OCI-LY1 (cell line): Measurements from ENCODE around the gene RPTN.

Experiments
- H2AFZ ChIP-seq: fragments of 200-600 bp; sonication (generic), shearing (Covaris generic); 2 replicates; pipeline ENCODE4 v1.6.0; 2014; ENCODE audit warnings: antibody characterized with exemption, mild to moderate bottlenecking, low read length
- H3F3A ChIP-seq: fragments of 200-600 bp; sonication (generic), shearing (Covaris generic); 2 replicates; pipeline ENCODE4 v1.6.0; 2014; ENCODE audit warnings: mild to moderate bottlenecking, antibody characterized with exemption, low read length, moderate library complexity; ENCODE audit not compliant: insufficient read depth
- H3K27ac ChIP-seq: fragments of 200-600 bp; sonication (generic); 2 replicates; pipeline ENCODE4 v1.5.1; 2014; ENCODE audit warnings: low read length, mixed run types, mild to moderate bottlenecking, low read depth; ENCODE audit not compliant: poor library complexity, severe bottlenecking
- H3K27me3 ChIP-seq: fragments of 200-600 bp; sonication (generic); 2 replicates; pipeline ENCODE4 v1.6.0; 2014; ENCODE audit warnings: antibody characterized with exemption, mild to moderate bottlenecking, low read length, moderate library complexity; ENCODE audit not compliant: insufficient read depth
- H3K36me3 ChIP-seq: fragments of 200-600 bp; sonication (generic); 2 replicates; pipeline ENCODE4 v1.6.1; 2014; ENCODE audit warnings: mild to moderate bottlenecking, antibody characterized with exemption, low read length, moderate library complexity, mixed read lengths; ENCODE audit not compliant: insufficient read depth
- H3K4me1 ChIP-seq: fragments of 200-600 bp; sonication (generic); 2 replicates; pipeline ENCODE4 v1.5.1; 2014; ENCODE audit warnings: mild to moderate bottlenecking, low read length, moderate library complexity; ENCODE audit not compliant: insufficient read depth, severe bottlenecking
- H3K4me2 ChIP-seq: fragments of 200-600 bp; sonication (generic), shearing (Covaris generic); 2 replicates; pipeline ENCODE4 v1.6.1; 2014; ENCODE audit warnings: low read length
- H3K4me3 ChIP-seq: fragments of 200-600 bp; sonication (generic); 2 replicates; pipeline ENCODE4 v1.5.1; 2014; ENCODE audit warnings: low read length, low read depth, mild to moderate bottlenecking, mixed read lengths; ENCODE audit not compliant: poor library complexity, severe bottlenecking
- H3K79me2 ChIP-seq: fragments of 200-600 bp; shearing (Covaris generic); 2 replicates; pipeline ENCODE4 v1.6.1; 2016; ENCODE audit warnings: mixed run types, low read length, mixed read lengths; ENCODE audit not compliant: insufficient read depth
- H3K9ac ChIP-seq: fragments of 200-600 bp; sonication (generic), shearing (Covaris generic); 2 replicates; pipeline ENCODE4 v1.6.1; 2014; ENCODE audit warnings: mild to moderate bottlenecking, low read length, mixed read lengths
- H3K9me2 ChIP-seq: fragments of 200-600 bp; sonication (generic), shearing (Covaris generic); 2 replicates; pipeline ENCODE4 v1.6.1; 2014; ENCODE audit warnings: low read depth, mild to moderate bottlenecking, low read length, mixed read lengths
- H3K9me3 ChIP-seq: fragments of 200-600 bp; shearing (Covaris generic); 2 replicates; pipeline ENCODE4 v1.6.1; 2014; ENCODE audit warnings: low read length, mixed read lengths
- H4K20me1 ChIP-seq: fragments of 200-600 bp; sonication (generic), shearing (Covaris generic); 2 replicates; pipeline ENCODE4 v1.6.0; 2016; ENCODE audit warnings: mild to moderate bottlenecking, low read length; ENCODE audit not compliant: insufficient read depth
- CTCF ChIP-seq: fragments of 200-600 bp; sonication (generic), shearing (Covaris generic); IDR thresholded peaks from 2 replicates; pipeline ENCODE4 v1.5.1; 2017; ENCODE audit warnings: mild to moderate bottlenecking, antibody characterized with exemption, low read length, moderate library complexity, mixed read lengths
- EZH2 ChIP-seq: fragments of 200-600 bp; sonication (generic), shearing (Covaris generic); IDR thresholded peaks from 2 replicates; pipeline ENCODE4 v1.8.0; 2017; ENCODE audit warnings: borderline replicate concordance, mixed run types, mild to moderate bottlenecking, antibody characterized with exemption, low read length, moderate library complexity, mixed read lengths

RPTN gene

GRCh38 chr1:152109231-152109997 is 49.6 kb downstream of the RPTN start:
- no peaks in the 10 kb centered on the region for H3F3A ChIP-seq
- H3K27me3 ChIP-seq, result no peaks in the 10 kb centered on the region
- H3K79me2 ChIP-seq, result no peaks in the 10 kb centered on the region
- no peak overlapping the region for H3K4me3 ChIP-seq
- H3K9me3 ChIP-seq, result no peaks in the 10 kb centered on the region
- no peaks in the 10 kb centered on the region for H3K4me1 ChIP-seq
- no peak overlapping the region for H3K4me2 ChIP-seq
- TF ChIP-seq CTCF (no peak), EZH2 (no peak)
- no peak overlapping the region for H3K27ac ChIP-seq
- H4K20me1 ChIP-seq, result no peaks in the 10 kb centered on the region
- no peaks in the 10 kb centered on the region for H3K9me2 ChIP-seq
- H2AFZ ChIP-seq, result no peak overlapping the region
- no peak overlapping the region for H3K9ac ChIP-seq
- H3K36me3 ChIP-seq, result no peaks in the 10 kb centered on the region

GRCh38 chr1:152108882-152109222 is 50.2 kb downstream of the RPTN start:
- no peaks in the 10 kb centered on the region for H3K4me1 ChIP-seq
- H3K9ac ChIP-seq, result no peak overlapping the region
- H3K36me3 ChIP-seq, result no peaks in the 10 kb centered on the region
- no peaks in the 10 kb centered on the region for H3K79me2 ChIP-seq
- no peaks in the 10 kb centered on the region for H3K27me3 ChIP-seq
- no peaks in the 10 kb centered on the region for H3K9me3 ChIP-seq
- H4K20me1 ChIP-seq, result no peaks in the 10 kb centered on the region
- H3K4me3 ChIP-seq, result no peak overlapping the region
- TF ChIP-seq CTCF (no peak), EZH2 (no peak)
- no peak overlapping the region for H3K27ac ChIP-seq
- H3K4me2 ChIP-seq, result no peak overlapping the region
- H2AFZ ChIP-seq, result no peak overlapping the region
- H3K9me2 ChIP-seq, result no peaks in the 10 kb centered on the region
- no peaks in the 10 kb centered on the region for H3F3A ChIP-seq

- H3K36me3 ChIP-seq, result no peaks in the 10 kb centered on the region
- no peaks in the 10 kb centered on the region for H3K27me3 ChIP-seq
These were observed 50.8 kb downstream of the RPTN start for GRCh38 chr1:152107984-152108881.

More at GRCh38 chr1:152107984-152108881, 50.8 kb downstream of the RPTN start:
- H3K79me2 ChIP-seq, result no peaks in the 10 kb centered on the region
- no peaks in the 10 kb centered on the region for H3F3A ChIP-seq
- H3K9me3 ChIP-seq, result no peaks in the 10 kb centered on the region
- H3K27ac ChIP-seq, result no peak overlapping the region
- TF ChIP-seq EZH2, result no peak
- TF ChIP-seq CTCF, result no peak
- no peak overlapping the region for H2AFZ ChIP-seq
- H3K9me2 ChIP-seq, result no peaks in the 10 kb centered on the region
- H3K4me2 ChIP-seq, result no peak overlapping the region
- no peak overlapping the region for H3K9ac ChIP-seq
- no peaks in the 10 kb centered on the region for H4K20me1 ChIP-seq
- no peak overlapping the region for H3K4me3 ChIP-seq
- H3K4me1 ChIP-seq, result no peaks in the 10 kb centered on the region
